B cell (primary cell): Measurements from ENCODE around the gene SLC35D2.

Experiments used
- CTCF ChIP-seq: fragments of 200-600 bp; IDR thresholded peaks from one replicate; pipeline ENCODE4 v1.8.0; 2022; ENCODE audit warnings: antibody characterized with exemption, mild to moderate bottlenecking
- EZH2 ChIP-seq: IDR thresholded peaks from 2 replicates; pipeline ENCODE4 v1.6.1; 2012; ENCODE audit warnings: borderline replicate concordance, low read depth, mild to moderate bottlenecking, moderate library complexity, low read length; ENCODE audit not compliant: insufficient read depth, poor library complexity, severe bottlenecking

GRCh38 chr9:96343515-96344360 lies 39.8 kb downstream of the SLC35D2 start:
- TF ChIP-seq CTCF, result no peak
- no peak for TF ChIP-seq EZH2
